K562 (cell line): ENCODE measurements around the gene VPS26A. TPM values are rescaled to one million over a fixed set of nuclear protein-coding genes. Genes with fewer than 3 reads are reported as not detected.

Experiments
- ARID3B ChIP-seq: fragments of 250-450 bp; sonication (Bioruptor Pico); IDR thresholded peaks from 2 replicates; pipeline ENCODE4 v1.4.0; 2020; ENCODE audit warnings: borderline replicate concordance
- CHCHD3 ChIP-seq: fragments of 250-450 bp; sonication (Bioruptor Pico); IDR thresholded peaks from 2 replicates; pipeline ENCODE4 v2.1.2; 2022; ENCODE audit warnings: mild to moderate bottlenecking
- CXXC5 ChIP-seq: fragments of 250-450 bp; sonication (Bioruptor Pico); IDR thresholded peaks from 2 replicates; pipeline ENCODE4 v1.8.0; 2022; ENCODE audit warnings: inconsistent platforms, mild to moderate bottlenecking, moderate library complexity
- EP300 ChIP-seq: IDR thresholded peaks from 2 replicates; pipeline ENCODE4 v1.6.1; 2012; ENCODE audit warnings: low read length, improper control_type of control experiment
- FOXO4 ChIP-seq: fragments of 450-650 bp; formaldehyde crosslinking; IDR thresholded peaks from 2 replicates; pipeline ENCODE4 v1.4.0; 2020; ENCODE audit warnings: mild to moderate bottlenecking, moderate library complexity
- HDAC8 ChIP-seq: fragments of 450-650 bp; IDR thresholded peaks from 2 replicates; pipeline ENCODE4 v1.6.1; 2016; ENCODE audit warnings: mild to moderate bottlenecking, missing genetic modification characterization, moderate library complexity, missing compliant biosample characterization
- ILF3 ChIP-seq: fragments of 450-650 bp; IDR thresholded peaks from 2 replicates; pipeline ENCODE4 v1.6.1; 2018; ENCODE audit warnings: antibody characterized with exemption, mild to moderate bottlenecking, moderate library complexity, borderline replicate concordance
- MIER1 ChIP-seq: fragments of 450-650 bp; IDR thresholded peaks from 2 replicates; pipeline ENCODE4 v1.6.1; 2016; ENCODE audit warnings: antibody characterized with exemption, mild to moderate bottlenecking, low read depth
- NR0B1 ChIP-seq: fragments of 450-650 bp; IDR thresholded peaks from one replicate; pipeline ENCODE4 v1.6.1; 2018; ENCODE audit warnings: mild to moderate bottlenecking, moderate library complexity; ENCODE audit not compliant: partially characterized antibody
- NR3C1 ChIP-seq: sonication (generic); formaldehyde crosslinking; IDR thresholded peaks from 2 replicates; pipeline ENCODE4 v1.8.1; 2022; ENCODE audit warnings: missing genetic modification reagents
- TBP ChIP-seq: optimal IDR thresholded peaks from 2 replicates; pipeline ENCODE3; 2011; ENCODE audit warnings: low read depth, low read length, improper control_type of control experiment
- THAP12 ChIP-seq: fragments of 250-450 bp; sonication (Bioruptor Pico); IDR thresholded peaks from 2 replicates; pipeline ENCODE4 v1.9.0; 2021; ENCODE audit warnings: mild to moderate bottlenecking, inconsistent platforms
- TOE1 ChIP-seq, 2 experiments: fragments of 450-650 bp in 1 of 2; sonication (generic) in 1 of 2; formaldehyde crosslinking in 1 of 2; IDR thresholded peaks; 2 replicates each; pipeline versions ENCODE4 v1.7.1 to v1.8.0; 2016 to 2022; ENCODE audit warnings: borderline replicate concordance in 2 of 2, mild to moderate bottlenecking in 2 of 2, antibody characterized with exemption in 1 of 2, inconsistent platforms in 1 of 2, low read depth in 1 of 2, missing genetic modification reagents in 1 of 2, moderate library complexity in 1 of 2
- ZNF224 ChIP-seq: sonication (generic); formaldehyde crosslinking; IDR thresholded peaks from 2 replicates; pipeline ENCODE4 v1.8.0; 2022; ENCODE audit warnings: mild to moderate bottlenecking, missing genetic modification reagents
- ZNF592 ChIP-seq: fragments of 450-650 bp; IDR thresholded peaks from 2 replicates; pipeline ENCODE4 v1.6.1; 2017; ENCODE audit warnings: antibody characterized with exemption, mild to moderate bottlenecking
- ZZZ3 ChIP-seq: fragments of 450-650 bp; IDR thresholded peaks from 2 replicates; pipeline ENCODE4 v1.6.1; 2016; ENCODE audit warnings: antibody characterized with exemption, mild to moderate bottlenecking, moderate library complexity
- polyA plus RNA-seq, 8 experiments: library from polyadenylated mRNA; depleted of rRNA in 4 of 8; stranded (reverse) in 5 of 8; unstranded in 3 of 8; fragments of >200 nt; fragmentation: Nextera tagmentation in 2 of 8; fragmentation: Illumina TruSeq in 1 of 8; extraction: Ambion mirVana in 2 of 8; extraction: Trizol in 1 of 8; gene quantifications; 2 replicates each; pipeline versions ENCODE4 v1.2.1 to v1.2.3, GENCODE V29; 2011 to 2014; ENCODE audit warnings: inconsistent platforms in 1 of 8, missing spikeins in 1 of 8
- total RNA-seq, 7 experiments: library from RNA; depleted of rRNA in 6 of 7; stranded (reverse); fragments of >200 nt in 6 of 7; fragmentation: Illumina TruSeq in 2 of 7; extraction: Trizol in 2 of 7; gene quantifications; 2 replicates each; pipeline versions ENCODE4 v1.2.1 to v1.2.3, GENCODE V29; 2011 to 2021; ENCODE audit warnings: low replicate concordance in 1 of 7

VPS26A gene
- total and polyA plus RNA-seq, 9 of the 15 experiments (the other 6 are each of a cell fraction or from before 2014, with no cell fraction given): 47.1 to 137 (median 69.3) TPM

GRCh38 chr10:69217119-69217754, 93.3 kb downstream of the VPS26A start (continued):
- no peak for TF ChIP-seq FOXO4 (CRISPR knock-in tag)
- no peak for TF ChIP-seq MIER1
- TF ChIP-seq ZZZ3: no peak
- peak; percentile 88 for TF ChIP-seq HDAC8
- TF ChIP-seq ZNF592: peak; percentile 42; the same call in 1 of the 2 replicates
- TF ChIP-seq ARID3B (CRISPR knock-in tag): no peak
- TF ChIP-seq ILF3: no peak
- no peak for TF ChIP-seq NR0B1
- no peak for TF ChIP-seq NR3C1 (CRISPR knock-in tag)
- no peak for TF ChIP-seq CHCHD3
- TF ChIP-seq CXXC5 (CRISPR knock-in tag): peak; percentile 77
- no peak for TF ChIP-seq ZNF224 (CRISPR knock-in tag)
- TF ChIP-seq TOE1 (IDR thresholded peaks at IDR 0.05; ENCODE audit: borderline replicate concordance): peak; percentile 70; the same call in 1 of the 2 replicates
- no peak for TF ChIP-seq TOE1 (CRISPR knock-in tag; IDR thresholded peaks at IDR 0.05; ENCODE audit: borderline replicate concordance, low read depth)
- TF ChIP-seq EP300: peak; percentile 94
- no peak for TF ChIP-seq THAP12 (CRISPR knock-in tag)
- no peak for TF ChIP-seq TBP
